ENCODE results near the gene ZNF581.
A peak's percentile ranks its signal among the peaks of the same experiment; 100 is the strongest.

ZNF581 gene

DNA sequence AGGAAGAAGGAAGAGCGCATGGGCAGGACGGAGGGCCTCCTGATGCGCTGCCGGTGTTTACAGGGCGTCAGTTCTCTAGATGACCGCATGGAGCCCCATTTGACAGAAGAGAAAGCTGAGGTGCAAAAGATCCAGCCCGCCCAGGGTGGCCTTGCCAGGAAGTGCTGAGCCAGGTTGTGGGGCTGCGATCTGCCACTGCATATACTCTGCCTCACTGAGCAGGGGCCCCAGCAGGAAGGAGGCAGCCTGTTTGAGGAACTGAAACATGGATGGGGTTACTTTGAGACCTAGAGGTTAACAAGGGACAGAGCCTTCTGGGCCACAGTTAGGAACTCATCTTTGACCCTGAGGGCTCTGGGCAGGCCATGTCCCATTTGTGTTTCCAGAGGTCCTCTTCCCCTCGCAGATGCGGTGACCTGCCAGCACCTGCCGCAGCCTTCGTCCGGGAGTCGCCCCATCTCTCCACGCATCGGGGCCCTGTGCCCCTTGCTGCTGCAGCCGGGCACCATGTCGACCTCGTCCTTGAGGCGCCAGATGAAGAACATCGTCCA, 34.7 kb downstream of the ZNF581 start:
- in situ Hi-C loops (cut with MboI; ENCODE audit: low pct_unique_long_range_greater_than_20kb, low sequenced_read_pairs, unreplicated experiment) = loop anchor here (25.0 kb wide), 1 partner anchor 634 kb away; the partner anchor contains the start of gene ZSCAN5A
- TF ChIP-seq, protein P1, sequence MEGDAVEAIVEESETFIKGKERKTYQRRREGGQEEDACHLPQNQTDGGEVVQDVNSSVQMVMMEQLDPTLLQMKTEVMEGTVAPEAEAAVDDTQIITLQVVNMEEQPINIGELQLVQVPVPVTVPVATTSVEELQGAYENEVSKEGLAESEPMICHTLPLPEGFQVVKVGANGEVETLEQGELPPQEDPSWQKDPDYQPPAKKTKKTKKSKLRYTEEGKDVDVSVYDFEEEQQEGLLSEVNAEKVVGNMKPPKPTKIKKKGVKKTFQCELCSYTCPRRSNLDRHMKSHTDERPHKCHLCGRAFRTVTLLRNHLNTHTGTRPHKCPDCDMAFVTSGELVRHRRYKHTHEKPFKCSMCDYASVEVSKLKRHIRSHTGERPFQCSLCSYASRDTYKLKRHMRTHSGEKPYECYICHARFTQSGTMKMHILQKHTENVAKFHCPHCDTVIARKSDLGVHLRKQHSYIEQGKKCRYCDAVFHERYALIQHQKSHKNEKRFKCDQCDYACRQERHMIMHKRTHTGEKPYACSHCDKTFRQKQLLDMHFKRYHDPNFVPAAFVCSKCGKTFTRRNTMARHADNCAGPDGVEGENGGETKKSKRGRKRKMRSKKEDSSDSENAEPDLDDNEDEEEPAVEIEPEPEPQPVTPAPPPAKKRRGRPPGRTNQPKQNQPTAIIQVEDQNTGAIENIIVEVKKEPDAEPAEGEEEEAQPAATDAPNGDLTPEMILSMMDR (IDR thresholded peaks at IDR 0.05; ENCODE audit: extremely low read depth, insufficient read depth, missing control alignments) = peak; percentile 35
- peak; percentile 83 for DNase-seq (ENCODE audit: low spot score)

DNA sequence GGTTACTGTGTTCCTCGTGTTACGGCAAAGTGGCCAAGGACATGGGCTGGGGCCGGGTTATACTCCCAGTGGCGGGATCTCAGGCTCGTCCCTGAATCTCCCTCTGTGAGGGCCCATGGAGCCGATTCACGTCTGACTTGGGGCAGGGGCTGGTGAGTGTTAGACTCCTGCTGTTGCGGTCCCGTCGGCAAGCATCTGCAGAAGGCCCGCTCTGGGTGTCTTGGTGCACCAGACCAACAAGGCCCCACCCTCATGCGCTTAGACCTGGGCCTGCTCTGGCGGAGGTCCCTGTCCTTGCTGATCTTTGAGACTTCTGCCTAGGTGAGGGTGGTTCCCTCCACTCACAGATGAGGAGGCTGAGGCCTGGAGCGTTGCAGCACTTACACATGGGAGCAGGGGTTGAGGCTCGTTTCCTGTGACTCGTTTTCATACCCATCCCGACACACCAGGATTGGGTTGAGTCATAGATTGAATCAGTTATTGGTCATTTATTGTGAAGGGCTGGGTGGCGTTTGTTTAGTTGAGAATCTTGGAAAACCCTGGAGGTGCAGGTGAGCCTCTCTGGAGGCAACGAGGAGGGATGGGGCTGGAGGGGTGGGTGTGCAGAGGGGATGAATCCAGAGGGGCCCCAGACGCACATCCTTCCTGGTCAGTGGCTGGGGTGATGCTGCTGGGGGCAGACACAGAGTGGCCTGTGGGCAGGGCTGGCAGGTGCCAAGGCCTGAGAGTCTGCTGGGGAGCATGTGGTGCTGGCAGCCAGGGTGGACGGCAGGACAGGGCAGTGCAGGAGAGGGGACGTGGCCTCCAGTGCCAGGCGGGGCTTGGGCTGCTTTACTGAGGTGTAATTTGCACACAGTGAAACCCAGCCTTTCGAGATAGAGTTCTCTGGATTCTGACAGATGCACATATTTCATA, 36.2 kb downstream of the ZNF581 start:
- TF ChIP-seq, protein P1 (IDR thresholded peaks at IDR 0.05; ENCODE audit: extremely low read depth, insufficient read depth, missing control alignments) = no peak
- DNase-seq (ENCODE audit: low spot score) = no peak
- in situ Hi-C loops (cut with MboI; ENCODE audit: low pct_unique_long_range_greater_than_20kb, low sequenced_read_pairs, unreplicated experiment) = loop anchor here (25.0 kb wide), 1 partner anchor 633 kb away; the partner anchor contains the start of gene ZSCAN5A

DNA sequence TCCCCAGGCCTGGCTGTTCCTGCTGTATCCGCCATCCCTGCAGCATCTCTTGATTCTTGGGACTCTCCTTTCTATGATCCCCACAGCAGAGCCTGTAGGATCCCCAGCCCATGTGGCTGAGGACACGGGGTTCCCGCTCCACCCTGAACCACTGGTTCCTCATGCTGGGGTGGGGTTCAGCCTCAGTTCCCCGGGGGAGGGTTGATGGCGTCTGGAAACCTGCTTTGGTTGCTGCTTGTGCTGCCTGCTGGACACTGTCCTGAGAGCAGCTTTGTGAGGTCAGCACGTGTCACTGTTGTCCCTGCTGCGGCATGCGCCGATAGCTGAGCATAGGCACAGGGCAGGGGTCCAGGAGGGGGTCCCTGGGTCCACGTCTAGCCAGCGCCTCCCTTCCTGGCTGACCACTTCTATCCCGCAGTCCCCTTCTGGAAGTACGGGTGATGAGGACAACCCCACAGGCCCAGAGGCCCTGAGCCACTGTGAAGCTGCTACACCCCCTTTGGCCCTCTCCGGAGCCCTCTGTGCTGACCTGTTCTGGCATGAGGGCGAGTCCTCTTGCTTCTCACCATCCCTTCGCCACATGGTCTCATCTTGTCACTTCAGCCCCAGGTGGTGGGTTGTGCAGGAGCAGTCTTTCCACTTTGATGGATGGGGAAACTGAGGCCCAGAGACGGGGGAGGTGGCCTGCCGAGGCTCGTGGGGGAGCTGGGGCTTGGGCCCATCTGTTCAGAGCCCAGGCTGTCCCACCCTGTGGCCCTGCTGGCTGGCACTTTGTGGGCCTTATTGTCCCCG, 37.1 kb downstream of the ZNF581 start:
- TF ChIP-seq, protein P1 (IDR thresholded peaks at IDR 0.05; ENCODE audit: extremely low read depth, insufficient read depth, missing control alignments) = no peak
- no peak for DNase-seq (ENCODE audit: low spot score)
- in situ Hi-C loops (cut with MboI; ENCODE audit: low pct_unique_long_range_greater_than_20kb, low sequenced_read_pairs, unreplicated experiment) = loop anchor here (25.0 kb wide), 1 partner anchor 632 kb away; the partner anchor contains the start of gene ZSCAN5A

DNA sequence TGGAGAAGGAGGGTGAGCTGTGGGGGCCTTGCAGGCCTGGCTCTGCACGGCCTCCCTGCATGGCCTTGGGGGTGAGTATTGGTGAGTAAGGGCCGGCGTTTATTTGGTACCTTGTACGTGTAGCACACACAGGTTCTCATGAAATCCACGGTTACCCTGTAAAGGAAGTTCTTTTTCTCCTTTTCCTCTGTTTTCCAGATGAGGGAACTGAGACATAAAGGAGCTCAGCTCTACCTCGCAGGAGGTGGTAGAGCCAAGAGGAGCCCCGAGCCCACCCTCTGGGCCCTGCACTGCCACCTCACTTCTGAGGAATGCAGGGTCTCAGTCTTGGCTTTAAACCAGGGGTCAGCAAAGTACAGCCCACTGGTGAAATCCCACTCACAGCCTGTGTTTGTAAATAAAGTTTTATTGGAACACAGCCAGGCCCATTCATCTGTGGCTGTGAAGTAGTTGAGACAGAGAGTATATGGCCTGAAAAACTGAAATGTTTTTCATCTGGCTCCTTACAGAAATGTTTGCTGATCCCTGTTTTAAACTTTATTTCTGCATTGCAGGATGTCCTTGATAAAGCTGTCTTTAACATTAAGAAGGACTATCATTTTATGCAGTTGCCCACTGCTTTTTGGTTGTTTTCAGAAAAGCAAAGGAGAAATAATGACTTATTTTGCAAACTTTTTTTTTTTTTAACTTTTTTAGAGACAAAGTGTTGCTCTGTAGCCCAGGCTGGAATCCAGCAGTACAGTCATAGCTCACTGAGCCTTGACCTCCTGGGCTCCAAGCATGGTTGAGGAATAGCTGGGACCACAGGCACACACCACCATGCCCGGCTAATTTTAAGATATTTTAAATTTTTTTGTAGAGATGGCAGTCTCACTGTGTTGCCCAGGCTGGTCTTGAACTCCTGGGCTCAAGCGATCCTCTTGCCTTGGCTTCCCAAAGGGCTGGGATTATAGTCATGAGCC, 38.0 kb downstream of the ZNF581 start:
- no peak for DNase-seq (ENCODE audit: low spot score)
- TF ChIP-seq, protein P1 (IDR thresholded peaks at IDR 0.05; ENCODE audit: extremely low read depth, insufficient read depth, missing control alignments) = no peak
- in situ Hi-C loops (cut with MboI; ENCODE audit: low pct_unique_long_range_greater_than_20kb, low sequenced_read_pairs, unreplicated experiment) = loop anchor here (25.0 kb wide), 1 partner anchor 631 kb away; the partner anchor contains the start of gene ZSCAN5A

DNA sequence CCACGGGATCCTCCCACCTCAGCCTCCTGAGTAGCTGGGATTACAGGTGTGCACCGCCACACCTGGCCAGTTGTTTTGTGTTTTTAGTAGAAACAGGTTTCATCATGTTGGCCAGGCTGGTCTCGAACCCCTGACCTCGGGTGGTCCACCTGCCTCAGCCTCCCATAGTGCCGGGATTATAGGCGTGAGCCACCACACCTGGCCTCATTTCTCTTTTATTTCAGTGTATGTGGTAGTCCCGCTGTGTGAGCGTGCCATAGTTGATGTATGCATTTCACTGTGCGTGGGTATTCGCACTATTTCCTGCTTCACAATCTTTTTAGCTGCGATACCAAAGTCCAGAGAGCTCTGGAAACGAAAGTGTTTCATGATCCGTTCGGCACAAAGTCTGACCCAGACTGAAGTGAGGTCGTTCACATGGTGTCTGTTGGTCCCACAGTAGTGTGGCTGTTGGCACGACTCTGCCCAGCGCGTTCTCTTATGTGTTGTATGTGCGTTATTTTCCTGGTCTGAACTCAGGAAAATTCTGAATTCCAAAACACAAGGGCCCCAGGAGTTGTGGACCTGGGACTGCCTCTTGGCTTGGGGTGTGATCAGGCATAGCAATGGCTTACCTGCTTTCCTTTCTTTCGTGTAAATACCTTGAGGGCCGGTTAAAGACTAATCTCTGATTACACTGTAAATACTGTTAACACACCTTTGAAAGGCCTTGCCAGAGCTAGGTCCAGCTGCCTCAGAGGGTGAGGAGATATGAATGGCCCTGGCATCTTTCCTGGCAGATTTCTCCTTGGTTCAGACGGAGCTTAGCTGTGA, 40.2 kb downstream of the ZNF581 start:
- no peak for DNase-seq (ENCODE audit: low spot score)
- in situ Hi-C loops (cut with MboI; ENCODE audit: low pct_unique_long_range_greater_than_20kb, low sequenced_read_pairs, unreplicated experiment) = loop anchor here (25.0 kb wide), 1 partner anchor 629 kb away; the partner anchor contains the start of gene ZSCAN5A
- TF ChIP-seq, protein P1 (IDR thresholded peaks at IDR 0.05; ENCODE audit: extremely low read depth, insufficient read depth, missing control alignments) = no peak

Measured in GM13977 (cell line).